DMS53 treated with DMSO at 0.1 percent for 48 hours (cell line): Measurements from ENCODE around the gene TRNT1.

Experiments
- DNase-seq: peaks from one replicate; lab custom pipeline; 2025; ENCODE audit not compliant: unreplicated experiment; lab: John Stamatoyannopoulos, UW

Gene TRNT1

DNA sequence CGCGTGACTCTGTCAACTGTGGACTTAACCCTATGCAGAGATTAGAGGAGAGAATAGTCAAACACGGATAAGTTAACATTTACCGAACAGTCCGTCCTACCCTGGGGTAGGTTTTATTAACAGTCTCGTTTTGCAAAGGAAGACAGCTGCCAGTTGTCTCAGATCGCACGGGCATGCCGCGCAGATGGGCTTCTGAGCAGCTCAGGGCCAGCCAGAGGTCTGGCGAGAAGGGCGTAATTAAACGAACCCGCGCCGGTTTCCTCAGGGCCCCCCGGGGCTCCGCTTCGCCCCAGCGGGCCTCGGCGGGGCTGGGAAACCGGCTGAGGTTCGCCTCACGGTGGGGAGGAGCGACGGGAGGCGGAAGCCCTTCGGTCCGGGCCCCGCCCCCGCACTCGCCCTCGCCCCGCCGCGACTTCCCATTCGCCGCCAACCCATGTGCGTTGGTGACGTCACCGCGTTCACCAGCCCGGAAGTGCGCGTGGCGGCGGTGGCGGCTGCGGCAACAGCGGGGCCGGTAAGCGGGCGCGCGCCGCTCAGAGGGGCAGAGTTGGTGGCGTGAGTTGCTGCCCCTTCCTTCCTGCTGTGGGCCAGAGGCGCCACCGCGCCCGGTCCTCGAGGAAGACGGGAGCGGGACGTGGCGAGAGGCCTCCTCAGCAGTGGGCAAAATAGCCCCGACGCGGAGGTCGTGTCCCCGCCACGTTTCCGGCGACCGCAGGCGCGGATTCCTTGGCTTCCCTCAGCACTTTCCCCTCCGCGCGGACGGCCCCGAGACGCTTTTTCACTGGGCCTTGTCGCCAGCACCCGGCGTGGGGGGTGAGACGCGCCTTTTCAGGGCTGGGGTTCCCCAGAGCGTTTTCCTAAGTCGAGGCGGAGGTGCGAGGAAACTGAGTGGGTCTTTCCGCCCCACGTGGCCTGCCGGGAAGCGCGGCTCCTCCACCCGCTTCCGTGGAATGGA lies at the start of gene TRNT1:
TSS of gene TRNT1 (plus strand) at position 464 of the 955 bp plus-strand sequence. CDS start 2,101 bp downstream, outside the sequence.
- DNase-seq, result peak; percentile 27

DNA sequence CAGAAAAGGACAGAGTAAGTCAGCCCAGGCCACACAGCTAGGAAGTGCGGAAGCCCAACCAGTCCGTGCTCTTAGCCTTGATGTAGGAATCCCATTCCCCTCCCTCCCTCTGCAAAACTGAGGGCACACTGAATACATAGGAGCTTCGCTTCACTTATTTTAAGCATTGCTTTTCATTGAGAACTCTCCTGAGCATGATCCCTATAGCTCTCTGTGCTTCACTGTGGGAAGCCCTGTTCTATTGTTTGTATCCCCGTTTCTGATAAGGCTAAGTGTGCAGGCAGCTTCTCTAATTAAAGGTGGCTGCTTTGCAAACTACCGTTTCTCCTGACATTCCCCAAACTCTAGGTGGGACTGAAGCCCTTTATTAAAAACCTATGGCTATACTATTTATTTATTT lies 46.4 kb upstream of the TRNT1 start:
- no peak for DNase-seq

DNA sequence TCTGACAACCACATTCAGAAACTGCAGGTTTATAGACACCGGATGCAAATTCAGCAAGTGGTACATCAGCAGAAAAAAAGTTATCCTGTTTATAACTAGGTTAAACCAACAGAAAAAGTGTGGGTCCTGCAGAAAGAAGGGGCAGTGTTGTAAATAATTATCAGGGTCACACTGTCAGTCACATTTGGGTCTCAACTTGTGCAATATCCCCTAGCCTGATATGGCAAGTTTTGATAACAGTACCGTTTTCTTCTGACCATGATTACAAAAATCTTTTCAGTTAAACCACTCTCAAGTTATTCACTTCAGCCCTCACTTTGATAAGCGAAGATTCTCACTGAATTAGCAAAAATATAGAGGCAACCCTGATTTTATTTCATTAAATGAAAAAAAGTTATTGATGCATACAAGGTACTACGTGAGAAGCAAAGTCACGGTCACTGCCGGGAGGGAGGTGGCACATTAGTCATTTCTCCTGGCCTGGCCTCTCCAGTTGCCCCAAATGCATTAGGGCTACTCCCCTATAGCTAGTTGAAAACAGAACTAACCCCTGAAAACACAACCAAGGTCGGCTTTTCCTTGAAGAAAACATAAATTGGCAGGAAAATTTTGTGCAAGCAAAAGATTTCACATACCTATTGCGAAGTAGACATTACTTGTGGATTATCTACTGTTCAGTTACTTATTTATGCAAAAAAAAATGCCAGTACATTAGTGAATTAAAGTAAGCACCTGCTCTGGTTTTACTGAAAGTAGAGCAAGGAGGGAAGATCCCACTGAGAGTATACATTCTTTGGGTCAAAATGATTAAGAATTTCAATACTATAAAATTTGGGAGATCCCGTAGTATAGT lies 45.1 kb upstream of the TRNT1 start:
- DNase-seq, result no peak

DNA sequence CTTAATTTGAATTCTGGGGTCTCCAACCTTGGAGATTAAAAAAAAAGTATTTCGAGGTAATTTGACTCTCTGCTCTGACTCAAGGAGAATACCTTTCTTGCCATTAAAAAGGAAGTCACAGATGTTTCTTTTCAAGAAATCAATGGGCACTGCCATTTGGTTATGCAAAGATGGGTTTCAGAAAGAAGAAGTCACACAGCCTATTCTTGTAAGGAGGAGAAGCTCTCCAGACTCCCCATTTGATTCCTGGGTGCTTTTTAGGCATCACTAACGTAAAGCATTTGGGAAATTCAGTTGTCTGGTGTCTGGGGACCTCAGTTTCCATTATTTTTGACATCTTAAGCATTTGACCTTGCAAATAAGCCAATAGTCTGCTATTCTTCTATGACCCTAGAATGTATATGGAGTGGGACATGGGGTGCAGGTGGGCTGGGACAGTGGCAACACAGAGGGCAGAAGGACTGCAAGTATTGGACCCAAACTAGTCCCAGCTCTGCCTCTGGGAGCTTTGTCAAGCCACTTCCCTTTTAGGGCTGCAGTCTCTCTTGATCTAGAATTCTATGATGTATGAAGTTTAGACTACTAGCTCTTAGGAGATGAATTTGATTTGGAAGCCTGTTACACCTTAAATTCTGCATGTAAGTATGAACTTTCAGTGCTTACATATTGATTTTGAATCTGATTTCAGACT lies 44.4 kb upstream of the TRNT1 start:
- no peak for DNase-seq

DNA sequence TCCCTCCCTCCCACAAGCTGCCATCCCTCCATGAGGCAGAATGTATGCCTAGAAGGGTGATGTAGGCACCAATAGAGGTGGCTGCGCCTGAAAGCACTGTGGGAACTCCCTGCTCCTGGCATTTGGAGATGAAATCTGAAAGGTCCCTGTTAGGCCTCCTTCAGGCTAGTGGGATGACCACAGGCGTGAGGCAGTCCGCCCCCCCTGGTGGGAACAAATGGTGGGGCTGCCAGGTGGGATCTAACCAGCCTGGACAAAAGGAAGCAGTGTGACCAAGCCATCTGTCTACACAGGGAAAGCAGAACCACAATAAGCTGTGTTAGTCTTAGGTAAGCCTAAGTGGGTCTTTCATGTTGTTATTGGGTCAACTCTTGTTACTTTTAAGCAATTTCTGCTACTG lies 41.9 kb upstream of the TRNT1 start:
- no peak for DNase-seq

DNA sequence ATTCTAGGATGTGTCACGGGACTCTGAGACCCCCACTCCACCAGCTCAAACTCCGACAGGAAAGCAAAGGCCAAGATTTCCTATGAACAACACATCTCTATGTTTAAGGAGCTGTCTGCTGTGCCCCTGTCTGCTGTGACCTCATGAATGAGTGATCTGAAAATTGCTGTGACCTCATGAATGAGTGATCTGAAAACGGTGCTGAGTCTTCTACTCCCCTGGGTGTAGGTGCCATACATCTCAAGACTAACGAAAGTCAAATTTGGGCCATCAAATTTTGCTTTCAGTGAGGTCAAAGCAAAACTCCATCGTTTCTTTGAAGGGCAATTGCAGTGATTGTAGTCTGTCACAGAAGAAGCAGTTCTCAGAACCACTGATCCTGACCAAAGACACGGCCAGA lies 41.0 kb upstream of the TRNT1 start:
- no peak for DNase-seq

DNA sequence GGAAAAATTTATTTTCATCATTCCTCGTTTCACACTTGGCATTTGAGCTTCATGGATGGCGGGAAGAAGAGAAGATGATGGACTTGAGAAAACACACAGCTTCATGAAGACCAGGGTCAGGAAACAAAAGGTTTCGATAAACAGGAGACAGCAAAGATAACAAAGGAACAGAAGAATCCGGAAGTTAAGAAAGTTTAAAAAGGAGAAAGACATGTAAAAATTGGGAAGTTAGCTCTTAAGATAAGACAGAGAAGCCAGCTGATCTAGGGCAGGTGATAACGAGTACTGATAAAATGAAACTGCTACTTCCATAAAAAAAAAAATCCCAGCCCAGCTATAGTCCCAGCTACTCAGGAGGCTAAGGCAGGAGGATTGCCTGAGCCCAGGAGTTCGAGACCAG lies 40.5 kb upstream of the TRNT1 start:
- DNase-seq, result no peak

DNA sequence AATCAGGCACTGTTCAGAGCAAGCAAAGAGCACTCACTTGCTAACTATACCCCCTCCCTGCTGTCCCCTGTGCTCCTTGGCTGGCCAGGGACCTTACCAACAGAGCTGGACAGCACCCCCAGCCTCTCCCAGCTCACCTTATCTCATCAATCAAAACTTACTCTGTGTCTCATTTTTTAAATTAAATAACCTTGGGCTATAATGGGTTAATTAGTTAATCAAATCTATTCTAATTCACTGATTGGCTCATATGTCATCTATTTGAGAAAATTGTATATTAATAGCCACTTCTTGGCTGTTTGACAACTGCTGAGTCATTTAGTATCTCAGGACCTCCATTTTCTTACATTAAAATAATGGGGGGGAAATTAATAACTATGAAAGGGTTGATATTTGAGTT lies 39.5 kb upstream of the TRNT1 start:
- no peak for DNase-seq

DNA sequence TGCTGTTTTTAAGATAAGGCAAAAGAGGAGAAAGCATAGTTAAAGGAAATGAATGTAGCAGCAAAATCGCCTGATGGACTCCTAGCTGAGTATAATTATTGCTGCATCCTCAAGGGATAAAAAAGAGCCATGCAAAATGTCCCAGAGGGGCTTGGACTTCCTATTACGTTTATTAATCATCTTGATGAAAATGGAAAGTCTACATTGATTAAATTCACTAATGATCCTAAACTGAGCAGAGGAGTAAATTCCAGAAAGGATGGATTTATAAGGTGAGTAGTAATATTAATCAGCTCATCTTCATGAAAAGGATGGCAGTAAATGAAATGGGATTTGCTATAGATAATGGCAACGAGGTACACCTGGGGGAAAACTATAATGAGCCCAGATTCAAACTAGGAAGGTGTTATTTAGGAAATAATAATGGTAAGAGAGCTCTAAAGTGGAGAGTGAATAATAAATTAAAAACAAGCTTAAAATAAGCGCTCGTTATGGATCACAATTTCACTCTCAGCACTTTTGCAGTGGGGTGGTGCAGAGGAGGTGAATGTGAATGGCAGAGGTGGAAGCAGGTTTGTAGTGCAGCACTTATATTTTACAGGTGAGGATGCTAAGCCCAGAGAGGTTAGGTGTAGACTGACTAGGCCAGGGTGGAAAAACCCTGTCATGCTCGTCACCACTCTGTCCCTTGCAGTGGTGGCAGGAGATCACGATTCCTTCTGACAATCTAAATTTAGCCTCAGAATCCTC lies 38.8 kb upstream of the TRNT1 start:
- DNase-seq, result no peak

DNA sequence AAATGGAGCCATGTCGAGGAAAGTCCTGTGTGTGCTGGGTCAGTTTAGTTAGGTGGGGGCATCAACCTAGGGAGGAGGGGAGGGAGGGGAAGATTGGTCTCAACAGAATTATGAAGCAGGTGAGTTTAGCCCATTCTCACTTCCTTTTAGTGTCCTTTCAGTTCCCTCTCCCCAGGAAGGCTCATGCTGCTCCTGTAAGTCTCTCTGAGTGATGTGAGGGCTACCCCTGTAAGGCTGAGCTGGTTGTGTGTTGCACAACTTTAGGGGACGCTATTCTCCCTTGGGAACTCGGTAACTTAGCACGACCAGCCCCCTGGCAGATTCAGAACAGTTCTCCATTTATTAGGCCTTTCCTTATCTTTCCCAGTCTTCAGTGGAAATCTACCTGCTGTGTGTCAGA lies 37.7 kb upstream of the TRNT1 start:
- no peak for DNase-seq

DNA sequence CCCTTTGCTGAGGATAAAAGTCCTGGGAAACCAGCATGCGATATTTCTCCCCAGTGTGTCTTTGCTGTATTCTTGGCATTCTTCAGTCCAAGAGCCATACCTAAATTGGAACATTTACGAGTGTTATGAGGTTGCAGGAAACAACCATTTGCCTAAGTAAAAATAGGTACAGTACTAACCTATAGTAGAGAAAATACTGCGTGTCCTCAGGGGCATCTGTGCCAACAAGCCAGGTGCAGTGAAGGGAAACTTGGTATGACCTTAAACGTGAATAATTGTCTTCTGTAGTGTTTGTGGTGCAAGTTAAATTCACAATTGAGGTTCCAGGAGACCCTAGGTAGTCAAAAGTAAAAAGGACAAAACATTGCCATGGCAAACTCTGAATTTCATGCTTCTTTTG lies 28.8 kb upstream of the TRNT1 start:
- DNase-seq, result no peak

DNA sequence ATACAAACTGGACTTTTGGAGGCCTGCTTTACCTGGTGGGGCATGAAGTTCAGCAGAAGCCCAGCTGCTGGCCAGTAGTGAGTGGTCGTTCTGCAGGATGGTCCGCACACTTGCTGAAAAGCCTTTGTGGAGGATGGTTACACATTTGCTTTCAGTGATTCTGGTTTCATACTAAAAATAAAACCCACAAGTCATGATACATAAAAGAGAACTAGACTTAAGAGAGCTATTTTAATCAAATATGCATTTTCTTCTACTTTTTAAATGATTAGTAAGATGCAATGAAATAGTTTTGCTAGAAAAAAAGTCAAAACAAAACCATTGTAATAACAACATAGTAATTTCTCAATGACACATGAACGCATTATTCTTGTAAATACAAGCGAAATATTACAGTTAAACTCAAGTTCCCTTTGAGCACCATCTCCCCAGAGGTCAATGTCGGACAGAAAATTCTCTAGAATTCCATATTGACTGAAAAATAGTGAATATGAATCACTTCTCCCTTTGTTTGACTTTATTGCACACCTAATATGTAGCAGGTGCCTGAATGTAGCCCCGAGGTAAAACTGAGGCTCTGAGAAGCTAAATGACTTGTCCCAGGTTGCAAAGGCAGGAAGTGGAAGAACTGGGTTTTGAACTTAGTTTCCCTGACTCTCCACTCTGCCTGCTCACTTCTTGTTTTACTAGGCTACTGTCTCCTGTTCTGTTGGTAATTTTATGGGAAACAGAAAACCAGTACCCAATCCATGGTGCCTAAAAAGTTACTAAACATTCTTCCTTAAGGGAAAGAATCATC lies 24.9 kb upstream of the TRNT1 start:
- DNase-seq, result no peak

DNA sequence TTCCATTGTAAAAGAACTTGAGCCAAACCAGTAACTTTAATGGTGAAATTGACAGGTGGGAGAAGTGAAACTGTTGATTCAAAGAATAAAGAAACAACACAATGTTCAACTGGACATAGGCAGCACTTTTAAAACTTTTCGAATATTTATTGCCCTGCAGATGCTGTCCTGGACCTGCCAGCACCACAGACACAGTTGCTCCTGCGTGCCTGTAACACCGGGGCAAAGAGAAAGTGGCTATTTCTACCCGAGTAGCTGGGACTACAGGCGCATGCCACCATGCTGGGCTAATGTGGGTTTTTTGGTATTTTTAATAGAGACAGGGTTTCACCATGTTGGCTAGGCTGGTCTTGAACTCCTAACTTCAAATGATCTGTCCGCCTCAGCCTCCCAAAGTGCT lies 24.0 kb upstream of the TRNT1 start:
- DNase-seq, result no peak

DNA sequence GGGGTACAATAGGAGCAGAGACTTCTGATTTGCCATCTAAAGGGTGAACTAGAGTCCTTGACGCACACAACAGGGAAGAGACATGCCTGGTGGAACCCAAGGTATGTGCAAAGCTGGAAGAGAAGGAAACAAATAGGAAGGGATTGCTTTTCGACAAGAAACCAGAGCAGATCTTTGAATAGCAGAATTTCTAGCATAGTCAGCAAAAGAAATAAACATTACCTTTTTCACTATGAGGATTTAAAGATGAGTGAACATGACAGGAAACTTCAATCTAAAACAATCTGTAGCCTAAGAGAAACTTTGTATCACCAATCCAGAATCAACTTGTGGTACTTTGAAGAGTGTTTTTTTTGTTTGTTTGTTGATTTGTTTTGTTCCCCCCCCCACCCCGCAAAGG lies 21.5 kb upstream of the TRNT1 start:
- DNase-seq, result no peak

DNA sequence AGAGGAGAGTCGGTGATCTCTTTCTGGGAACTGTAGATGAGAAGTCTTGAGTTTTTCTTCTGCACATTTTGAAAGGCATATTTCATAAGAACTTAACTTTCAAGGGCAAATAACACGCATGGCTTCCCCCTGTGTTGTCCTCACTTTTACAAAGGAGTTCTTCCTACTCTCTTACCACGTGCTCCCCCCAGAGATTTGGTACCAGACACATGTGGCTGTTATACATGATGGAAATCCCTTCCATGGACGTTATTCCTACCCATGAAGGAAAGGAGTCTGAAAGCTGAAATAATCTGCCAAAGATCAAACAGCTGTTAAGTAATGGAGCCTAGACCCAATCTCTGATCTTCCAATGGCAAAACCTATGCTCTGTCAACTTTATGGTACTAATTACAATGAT lies 20.9 kb upstream of the TRNT1 start:
- no peak for DNase-seq

DNA sequence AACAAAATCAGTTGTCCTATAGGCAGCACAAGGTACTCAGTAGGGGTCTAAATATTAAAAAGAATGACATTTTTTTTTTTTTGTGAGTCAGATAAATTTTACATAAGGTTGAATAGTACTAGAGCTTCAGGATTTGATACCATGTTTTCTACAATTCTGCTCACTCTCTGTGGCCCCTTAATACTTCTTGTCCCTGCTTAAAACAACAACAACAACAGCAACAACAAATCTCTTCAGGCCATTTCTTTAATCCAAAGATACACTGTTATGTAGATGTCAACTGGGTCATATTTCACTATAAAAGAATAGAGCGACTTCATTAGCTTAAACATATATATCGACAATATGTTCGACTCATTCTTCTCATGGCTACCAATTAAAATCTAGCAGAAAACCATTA lies 19.6 kb upstream of the TRNT1 start:
- no peak for DNase-seq

DNA sequence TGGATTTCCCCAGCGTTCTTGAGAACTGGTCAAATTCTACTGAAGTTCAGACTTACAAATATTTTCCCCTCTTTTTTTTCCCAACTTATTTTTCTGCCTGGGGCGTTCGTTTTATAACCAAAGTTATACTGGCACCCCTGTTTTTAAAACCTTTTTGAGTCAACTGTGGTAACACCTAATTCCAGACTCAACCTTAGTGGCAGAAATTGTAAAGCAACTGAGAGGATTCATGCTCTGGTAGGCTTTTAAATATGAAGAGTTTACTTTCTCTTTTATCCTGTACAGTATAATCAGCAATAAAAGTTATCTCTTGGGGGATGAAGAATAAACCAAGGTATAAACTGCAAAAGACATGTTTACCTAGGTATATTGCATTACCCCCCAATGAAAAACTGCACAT lies 18.9 kb upstream of the TRNT1 start:
- DNase-seq, result no peak

DNA sequence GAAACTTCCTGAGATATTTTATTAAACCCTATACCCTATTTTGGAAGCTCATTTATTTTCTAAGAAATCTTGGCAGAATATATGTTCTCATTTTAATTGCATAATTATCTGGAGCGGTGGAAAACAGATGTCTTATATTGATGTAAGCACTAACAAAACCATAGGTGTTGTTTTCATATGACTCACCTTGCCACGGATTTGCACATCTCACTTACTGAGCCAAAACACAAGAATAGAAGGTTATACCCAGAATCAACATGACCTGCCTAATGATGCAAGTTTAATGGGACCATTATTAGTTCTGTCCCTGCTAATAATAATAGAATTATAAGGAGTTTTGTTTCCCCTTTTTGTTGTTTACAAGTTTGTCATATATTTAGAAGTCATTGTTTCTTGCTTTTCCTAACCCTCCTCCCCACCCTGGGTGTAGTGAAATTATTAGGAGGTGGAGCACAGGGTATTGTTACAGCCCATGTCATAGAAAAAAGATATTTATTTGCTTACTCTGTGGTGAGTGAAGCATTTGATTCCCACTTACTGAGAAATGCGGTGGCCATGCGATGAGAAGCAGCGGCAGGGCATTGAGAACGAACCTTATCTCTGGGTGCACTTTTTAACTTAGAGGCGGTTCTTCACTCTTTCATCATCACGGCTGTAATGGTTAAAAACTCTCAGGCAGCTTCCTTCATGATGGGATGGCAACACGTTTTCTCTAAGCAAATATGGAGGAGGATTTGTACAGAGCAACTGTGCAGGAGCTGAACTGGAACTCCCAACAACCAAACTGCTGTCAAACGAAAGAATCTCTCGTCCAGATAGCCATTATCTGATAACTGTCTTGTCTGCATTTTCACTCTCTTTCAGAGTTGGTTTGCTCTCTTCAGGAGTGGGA lies 17.1 kb upstream of the TRNT1 start:
- no peak for DNase-seq

DNA sequence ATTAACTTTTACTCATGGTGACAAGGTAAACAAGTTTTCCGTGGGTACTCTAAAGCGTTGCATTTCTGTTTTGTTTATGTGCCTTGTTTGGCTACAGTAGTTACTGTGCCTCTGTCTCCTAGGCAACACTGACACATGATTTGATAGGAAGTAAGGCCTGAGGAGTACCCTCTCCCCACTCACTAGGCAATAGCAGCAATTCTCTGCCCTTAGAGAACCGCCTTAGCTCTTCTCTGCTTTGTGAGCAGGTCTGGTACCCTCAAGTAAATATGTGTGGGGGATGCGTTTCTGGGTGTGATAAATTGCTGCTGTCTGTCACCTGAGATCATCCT lies 16.5 kb upstream of the TRNT1 start, which contains the start of gene IL5RA:
TSS of gene IL5RA (minus strand) at position 76 of the 332 bp plus-strand sequence. CDS start 5,390 bp downstream, outside the sequence.
- DNase-seq, result peak; percentile 4
